Activated CD4-positive, alpha-beta T cell treated with anti-CD3 and anti-CD28 coated beads, Interleukin-2, amount 10 ng/mL, durations not matched to agents 7 days and 5 days (primary cell): Measurements from ENCODE around the gene CSF2. TPM values are rescaled to one million over a fixed set of nuclear protein-coding genes. Genes with fewer than 3 reads are reported as not detected.

Experiments
- CTCF ChIA-PET: fragments of 350-600 bp; sonication (Branson Sonifier 250); formaldehyde crosslinking; loops from one replicate; lab custom pipeline; 2021; ENCODE audit warnings: antibody characterized with exemption; lab: Charles Lee
- POLR2A ChIA-PET: fragments of 350-600 bp; sonication (Branson Sonifier 250); formaldehyde crosslinking; loops from one replicate; lab custom pipeline; 2021; ENCODE audit warnings: antibody characterized with exemption; lab: Charles Lee
- DNase-seq: peaks from one replicate; pipeline ENCODE4 v3.0.0-alpha.2; 2020
- H3K27ac Mint-ChIP-seq: one replicate; pipeline ENCODE4 v1.8.0; 2021; ENCODE audit warnings: mild to moderate bottlenecking, moderate library complexity, mixed read lengths
- H3K27me3 Mint-ChIP-seq: one replicate; pipeline ENCODE4 v1.8.0; 2021; ENCODE audit warnings: mixed read lengths
- H3K36me3 Mint-ChIP-seq: one replicate; pipeline ENCODE4 v1.8.0; 2021; ENCODE audit warnings: low read depth, mixed read lengths
- H3K4me1 Mint-ChIP-seq: one replicate; pipeline ENCODE4 v1.8.0; 2021; ENCODE audit warnings: mixed read lengths
- H3K4me3 Mint-ChIP-seq: one replicate; pipeline ENCODE4 v1.8.0; 2021; ENCODE audit warnings: mild to moderate bottlenecking, moderate library complexity, mixed read lengths
- H3K9me3 Mint-ChIP-seq: one replicate; pipeline ENCODE4 v1.8.0; 2021; ENCODE audit warnings: mixed read lengths
- total RNA-seq, 2 experiments: library from RNA; stranded (reverse); gene quantifications; one replicate each; pipeline ENCODE4 v1.2.3, GENCODE V29; 2021

CSF2 gene
- total RNA-seq, 2 experiments from 2014 or later = 2.9 to 4.7 TPM

DNA sequence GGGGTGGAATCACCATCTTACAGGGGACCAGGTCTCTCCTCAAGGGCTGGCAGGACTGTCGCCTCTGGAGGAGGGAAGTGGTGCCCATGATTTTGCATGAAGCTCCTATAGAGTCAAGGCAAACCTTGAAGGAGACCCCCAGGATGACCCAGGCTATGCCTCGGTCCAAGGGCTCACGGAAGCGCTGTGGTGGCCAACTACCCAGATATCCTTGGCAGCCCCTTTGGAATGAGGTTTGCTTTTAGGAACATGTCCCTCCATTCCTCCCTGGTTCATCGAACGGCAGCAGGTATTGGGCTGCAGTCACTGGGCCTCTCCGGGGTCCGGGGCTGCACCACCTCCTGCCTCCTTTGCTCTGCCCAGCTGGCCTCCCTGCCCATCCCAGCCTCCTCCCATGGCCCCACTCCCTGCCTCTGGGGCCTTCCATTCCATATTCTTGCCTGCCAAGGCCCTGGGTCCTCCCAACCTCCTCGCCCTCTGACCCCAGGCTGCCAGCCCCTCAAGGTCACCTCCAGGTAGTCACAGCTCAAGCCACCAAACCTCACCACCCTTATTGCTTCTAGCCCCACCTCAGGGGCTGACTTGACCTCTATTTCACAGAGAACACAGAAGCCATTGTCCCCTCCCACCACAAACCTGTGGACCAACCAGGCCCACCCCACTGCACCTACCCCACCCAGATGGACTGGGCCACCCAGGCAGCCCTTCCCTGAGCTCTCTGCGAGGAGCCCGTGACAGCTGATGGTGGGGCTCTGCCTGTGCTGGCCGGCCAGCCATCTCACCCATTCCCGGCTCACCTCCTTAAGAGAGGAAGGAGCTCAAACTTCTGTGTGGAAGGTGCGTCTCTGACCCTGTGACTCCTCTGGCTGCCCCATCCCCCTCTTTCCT lies 16.7 kb upstream of the CSF2 start:
- no peaks in the 10 kb centered on the region for H3K36me3 Mint-ChIP-seq
- H3K4me3 Mint-ChIP-seq = no peak overlapping the region
- H3K27ac Mint-ChIP-seq = no peak overlapping the region
- peaks cover 60% of the 10 kb centered on the region for H3K4me1 Mint-ChIP-seq
- DNase-seq = no peak
- H3K27me3 Mint-ChIP-seq = peaks cover 19% of the 10 kb centered on the region
- ChIA-PET POLR2A (no interaction called here), CTCF (interaction anchor here (0.6 to 4.3 kb wide), 8 partner anchors 9 to 771 kb away, joined by 3 to 14 read pairs (median 4); no protein-coding TSS in a partner anchor)
- H3K9me3 Mint-ChIP-seq = no peaks in the 10 kb centered on the region

DNA sequence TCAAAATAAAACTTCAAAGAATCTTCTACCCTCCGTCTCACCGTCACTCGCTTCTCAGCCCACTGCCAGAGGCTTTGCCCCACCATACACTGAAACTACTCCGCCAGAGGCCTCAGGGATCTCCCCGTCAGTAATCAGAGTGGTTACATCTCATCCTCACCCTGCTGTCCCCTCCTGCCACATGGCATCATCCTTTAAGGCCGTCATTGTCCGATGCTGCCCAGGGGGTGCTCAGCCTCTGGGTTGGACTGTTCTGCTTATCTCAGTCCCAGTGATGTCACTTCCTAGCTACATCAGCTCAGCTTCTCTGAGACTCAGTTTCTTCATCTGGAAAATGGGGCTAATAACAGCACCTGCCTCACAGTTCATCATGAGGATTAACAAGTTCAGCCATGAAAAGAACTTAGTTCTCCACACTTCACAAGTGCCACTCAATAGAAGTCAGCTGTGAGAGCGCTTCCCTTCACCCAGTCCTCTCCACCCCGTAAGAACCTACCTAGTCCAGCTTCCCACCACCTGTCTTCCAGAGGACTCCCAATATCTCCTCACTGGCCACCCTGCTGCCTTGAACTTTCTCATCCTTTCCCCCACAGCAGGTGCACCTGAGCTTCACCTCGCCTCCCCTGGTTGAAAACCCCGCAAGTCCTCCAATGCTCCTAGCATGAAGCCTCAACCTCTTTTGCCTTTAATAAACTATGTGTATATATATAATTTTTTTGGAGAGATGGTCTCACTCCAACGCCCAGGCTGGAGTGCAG lies 15.9 kb upstream of the CSF2 start:
- CTCF ChIA-PET = interaction anchor here (0.6 to 4.3 kb wide), 7 partner anchors 8 to 772 kb away, joined by 3 to 14 read pairs (median 3); no protein-coding TSS in a partner anchor
- no peak for DNase-seq
- H3K4me3 Mint-ChIP-seq = no peak overlapping the region
- H3K36me3 Mint-ChIP-seq = no peaks in the 10 kb centered on the region
- peaks cover 60% of the 10 kb centered on the region for H3K4me1 Mint-ChIP-seq
- H3K9me3 Mint-ChIP-seq = no peaks in the 10 kb centered on the region
- H3K27ac Mint-ChIP-seq = no peak overlapping the region
- H3K27me3 Mint-ChIP-seq = peaks cover 13% of the 10 kb centered on the region
- POLR2A ChIA-PET = no interaction called here

DNA sequence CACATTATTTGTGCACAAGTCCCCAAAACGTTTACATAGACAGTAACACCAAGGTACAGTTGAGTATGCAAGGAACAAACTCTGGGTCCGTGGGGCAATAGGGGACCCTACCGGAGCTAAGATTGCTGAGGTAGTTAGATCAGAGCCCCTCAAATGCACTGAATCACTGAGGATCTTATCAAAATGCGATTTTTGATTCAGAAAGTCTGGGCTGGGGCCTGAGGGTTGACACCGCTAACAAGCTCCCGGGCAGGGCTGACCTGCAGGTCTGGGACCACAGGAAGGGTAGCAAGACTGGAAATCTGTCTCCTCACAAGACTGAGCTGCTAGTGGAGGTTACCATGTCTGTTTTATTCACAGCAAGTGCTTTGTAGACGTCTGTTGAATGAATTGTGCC lies 14.9 kb upstream of the CSF2 start:
- no peak for DNase-seq
- H3K4me1 Mint-ChIP-seq = peaks cover 69% of the 10 kb centered on the region
- POLR2A ChIA-PET = interaction anchor here (0.6 kb wide), 1 partner anchor 50 kb away, joined by 3 read pairs; no protein-coding TSS in a partner anchor

DNA sequence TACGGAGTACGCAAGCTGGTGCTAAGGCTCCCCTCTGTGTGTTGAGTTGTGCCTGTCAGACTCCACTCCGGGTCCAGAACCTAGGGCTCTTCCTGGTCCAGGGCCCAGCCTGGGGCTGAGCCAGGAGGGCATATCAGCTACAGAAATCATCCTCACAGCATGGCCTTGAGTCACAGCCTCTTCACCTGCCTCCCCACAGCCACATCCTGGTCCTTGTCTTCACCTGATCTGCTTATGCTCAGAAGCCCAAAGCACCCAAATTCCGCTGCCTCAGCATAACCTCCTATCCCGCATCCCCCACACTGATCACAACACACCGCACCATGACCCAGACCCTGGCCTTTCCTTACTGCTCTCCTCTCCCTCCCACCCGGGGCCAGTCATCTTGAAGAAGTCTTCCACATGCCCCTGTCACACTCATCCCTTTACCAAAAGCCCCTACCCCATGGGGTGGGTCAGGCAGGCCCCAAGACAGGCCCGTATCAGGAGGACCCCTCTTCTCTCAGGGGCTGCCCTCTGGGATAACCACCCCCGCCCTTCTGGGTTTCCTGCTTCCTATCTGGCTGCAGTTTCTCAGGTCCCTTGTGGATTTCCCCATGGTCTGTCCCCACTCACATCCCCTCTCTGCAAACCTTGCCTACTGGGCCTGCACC lies 14.4 kb upstream of the CSF2 start:
- Mint-ChIP-seq H3K4me1 (peaks cover 71% of the 10 kb centered on the region), H3K4me3 (no peak overlapping the region), H3K27me3 (peaks cover 6% of the 10 kb centered on the region), H3K9me3 (no peaks in the 10 kb centered on the region), H3K36me3 (no peaks in the 10 kb centered on the region), H3K27ac (no peak overlapping the region)
- ChIA-PET POLR2A (no interaction called here), CTCF (interaction anchor here (0.6 to 4.3 kb wide), 4 partner anchors 10 to 470 kb away, joined by 3 to 14 read pairs (median 4); no protein-coding TSS in a partner anchor)
- peak; percentile 39 for DNase-seq

More for the DNA sequence above, 14.9 kb upstream of the CSF2 start:
- Mint-ChIP-seq H3K4me3 (no peak overlapping the region), H3K9me3 (no peaks in the 10 kb centered on the region), H3K27ac (no peak overlapping the region), H3K27me3 (peaks cover 6% of the 10 kb centered on the region), H3K36me3 (no peaks in the 10 kb centered on the region)
- CTCF ChIA-PET = interaction anchor here (0.6 to 4.3 kb wide), 4 partner anchors 9 to 469 kb away, joined by 3 to 14 read pairs (median 4); no protein-coding TSS in a partner anchor

DNA sequence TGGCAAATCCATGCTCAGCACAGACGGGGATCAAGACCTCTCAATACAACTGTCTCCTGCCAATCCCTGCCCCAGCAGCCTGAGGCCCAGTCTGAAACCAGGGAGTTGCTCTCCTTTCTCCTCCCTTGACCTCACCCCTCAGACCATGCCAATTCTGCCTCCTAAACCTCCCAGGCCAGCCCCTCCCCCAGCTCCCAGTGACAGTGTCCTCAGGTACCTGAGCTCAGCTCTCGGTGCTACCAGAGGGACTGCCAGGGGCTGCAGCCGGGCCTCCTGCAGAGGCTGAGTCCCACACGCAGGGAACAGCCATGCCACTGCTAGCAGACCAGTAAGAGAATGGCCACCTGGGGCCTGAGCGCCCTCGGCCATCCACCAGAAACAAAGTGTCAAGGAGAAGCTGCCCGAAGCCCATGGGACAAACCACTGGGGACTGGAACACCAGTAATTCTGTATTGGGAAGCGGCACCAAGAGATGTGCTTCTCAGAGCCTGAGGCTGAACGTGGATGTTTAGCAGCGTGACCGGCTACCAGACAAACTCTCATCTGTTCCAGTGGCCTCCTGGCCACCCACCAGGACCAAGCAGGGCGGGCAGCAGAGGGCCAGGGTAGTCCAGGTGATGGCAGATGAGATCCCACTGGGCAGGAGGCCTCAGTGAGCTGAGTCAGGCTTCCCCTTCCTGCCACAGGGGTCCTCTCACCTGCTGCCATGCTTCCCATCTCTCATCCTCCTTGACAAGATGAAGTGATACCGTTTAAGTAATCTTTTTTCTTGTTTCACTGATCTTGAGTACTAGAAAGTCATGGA lies 13.7 kb upstream of the CSF2 start:
- POLR2A ChIA-PET = no interaction called here

DNA sequence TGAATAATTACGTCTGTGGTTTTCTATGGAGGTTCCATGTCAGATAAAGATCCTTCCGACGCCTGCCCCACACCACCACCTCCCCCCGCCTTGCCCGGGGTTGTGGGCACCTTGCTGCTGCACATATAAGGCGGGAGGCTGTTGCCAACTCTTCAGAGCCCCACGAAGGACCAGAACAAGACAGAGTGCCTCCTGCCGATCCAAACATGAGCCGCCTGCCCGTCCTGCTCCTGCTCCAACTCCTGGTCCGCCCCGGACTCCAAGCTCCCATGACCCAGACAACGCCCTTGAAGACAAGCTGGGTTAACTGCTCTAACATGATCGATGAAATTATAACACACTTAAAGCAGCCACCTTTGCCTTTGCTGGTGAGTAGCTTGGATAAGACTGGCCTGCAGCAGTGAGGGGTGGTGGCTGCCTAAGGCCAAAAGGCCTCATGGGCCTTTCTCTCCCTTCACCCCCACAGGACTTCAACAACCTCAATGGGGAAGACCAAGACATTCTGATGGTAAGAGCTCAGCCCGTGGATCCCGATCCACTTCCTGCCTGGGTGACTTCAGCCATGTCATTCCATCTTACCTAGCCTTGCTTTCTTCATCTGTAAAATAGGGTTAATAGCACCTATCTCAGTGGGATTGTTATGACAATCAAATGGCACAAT lies 13.0 kb upstream of the CSF2 start, which contains the start of gene IL3:
Gene IL3, plus strand, starts transcription at position 155 of the 661 bp plus-strand sequence. Its CDS starts 52 bp downstream, at position 207.
- no peak for DNase-seq
- peak within 1 kb of the TSS; percentile 25 for H3K27ac Mint-ChIP-seq
- no peak within 1 kb of the TSS for H3K4me3 Mint-ChIP-seq
- CTCF ChIA-PET = interaction anchor here (1.2 to 4.3 kb wide), 6 partner anchors 14 to 471 kb away, joined by 3 to 14 read pairs (median 4); no protein-coding TSS in a partner anchor
- POLR2A ChIA-PET = no interaction called here
- peaks cover 69% of the 10 kb centered on the region for H3K4me1 Mint-ChIP-seq
- H3K27me3 Mint-ChIP-seq = peaks cover 3% of the 10 kb centered on the region
- H3K9me3 Mint-ChIP-seq = no peaks in the 10 kb centered on the region
- H3K36me3 Mint-ChIP-seq = no peaks in the 10 kb centered on the region

More for the DNA sequence above, 13.7 kb upstream of the CSF2 start:
- Mint-ChIP-seq H3K27ac (peak overlapping the region; percentile 25), H3K4me3 (no peak overlapping the region), H3K4me1 (peaks cover 69% of the 10 kb centered on the region), H3K27me3 (peaks cover 3% of the 10 kb centered on the region), H3K9me3 (no peaks in the 10 kb centered on the region), H3K36me3 (no peaks in the 10 kb centered on the region)
- CTCF ChIA-PET = interaction anchor here (0.7 to 4.3 kb wide), 4 partner anchors 53 to 1916 kb away, joined by 3 to 14 read pairs (median 6); no protein-coding TSS in a partner anchor
- DNase-seq = no peak

DNA sequence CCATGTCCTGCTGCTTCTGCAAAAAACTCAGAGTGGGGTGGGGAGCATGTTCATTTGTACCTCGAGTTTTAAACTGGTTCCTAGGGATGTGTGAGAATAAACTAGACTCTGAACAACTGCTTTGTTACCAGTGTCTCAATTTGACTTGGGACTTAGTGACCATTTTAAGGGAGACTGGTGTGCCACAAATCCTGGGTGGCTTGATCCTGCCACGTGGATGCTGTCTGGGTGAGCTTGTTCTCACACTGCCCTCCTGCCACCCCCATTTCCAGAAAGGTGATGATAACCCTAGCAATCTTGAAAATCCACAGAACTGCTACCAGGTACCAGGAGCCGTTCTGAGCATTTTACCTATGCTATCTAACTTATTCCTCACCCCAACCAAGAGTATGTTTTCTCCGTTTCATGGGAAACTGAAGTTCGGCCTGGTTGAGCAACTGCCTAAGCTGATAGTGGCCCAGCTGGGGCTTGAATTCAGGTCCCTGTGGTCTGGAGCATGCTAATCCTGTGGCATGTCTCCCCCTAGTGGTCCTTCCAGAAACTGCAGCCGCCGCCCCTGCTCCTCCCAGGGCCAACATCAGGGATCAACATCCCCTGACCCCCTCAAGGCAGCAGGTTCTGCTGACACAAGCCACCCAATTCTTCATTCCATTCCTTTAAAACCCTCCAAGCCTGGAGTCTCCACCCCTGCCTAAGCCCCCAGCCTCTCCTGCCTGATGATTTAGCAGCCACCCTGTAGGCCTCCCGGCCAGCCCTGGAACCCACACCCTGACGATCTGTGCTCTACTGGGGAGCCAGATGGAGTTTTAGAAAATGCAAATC lies 10.3 kb upstream of the CSF2 start:
- Mint-ChIP-seq H3K27ac (peak overlapping the region; percentile 63), H3K9me3 (no peaks in the 10 kb centered on the region), H3K4me1 (peaks cover 51% of the 10 kb centered on the region), H3K36me3 (no peaks in the 10 kb centered on the region), H3K4me3 (no peak overlapping the region), H3K27me3 (no peaks in the 10 kb centered on the region)
- ChIA-PET POLR2A (no interaction called here), CTCF (interaction anchor here (0.6 to 1.9 kb wide), 25 partner anchors 8 to 531 kb away, joined by 3 to 8 read pairs (median 3); partner anchors contain the start of gene SLC22A5)
- peak; percentile 81 for DNase-seq

DNA sequence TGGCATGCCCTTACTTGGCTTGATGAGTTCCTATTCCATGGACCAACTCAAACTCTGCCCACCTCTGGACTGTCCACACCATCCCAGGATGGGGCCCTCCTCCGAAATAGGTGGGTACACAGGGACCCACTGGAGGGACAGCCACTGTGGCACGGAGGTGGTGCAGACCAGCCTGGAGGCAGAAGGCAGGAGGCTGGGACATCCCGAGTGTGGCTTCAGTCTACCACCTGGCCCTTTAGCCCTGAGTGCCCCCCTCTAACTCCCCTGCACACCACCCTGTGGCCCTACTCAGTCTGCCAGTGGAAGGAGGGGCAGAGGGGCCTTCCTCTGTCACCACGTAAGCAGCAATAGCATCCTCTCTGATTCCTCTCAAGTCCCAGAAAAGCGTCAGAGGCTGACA lies 9.4 kb upstream of the CSF2 start:
- peaks cover 43% of the 10 kb centered on the region for H3K4me1 Mint-ChIP-seq
- no peak overlapping the region for H3K27ac Mint-ChIP-seq
- H3K9me3 Mint-ChIP-seq = no peaks in the 10 kb centered on the region
- no peaks in the 10 kb centered on the region for H3K36me3 Mint-ChIP-seq
- no peak overlapping the region for H3K4me3 Mint-ChIP-seq
- ChIA-PET CTCF (interaction anchor here (0.9 to 2.2 kb wide), 13 partner anchors 8 to 477 kb away, joined by 3 to 8 read pairs (median 4); partner anchors contain the start of gene CSF2), POLR2A (no interaction called here)
- no peaks in the 10 kb centered on the region for H3K27me3 Mint-ChIP-seq
- no peak for DNase-seq

DNA sequence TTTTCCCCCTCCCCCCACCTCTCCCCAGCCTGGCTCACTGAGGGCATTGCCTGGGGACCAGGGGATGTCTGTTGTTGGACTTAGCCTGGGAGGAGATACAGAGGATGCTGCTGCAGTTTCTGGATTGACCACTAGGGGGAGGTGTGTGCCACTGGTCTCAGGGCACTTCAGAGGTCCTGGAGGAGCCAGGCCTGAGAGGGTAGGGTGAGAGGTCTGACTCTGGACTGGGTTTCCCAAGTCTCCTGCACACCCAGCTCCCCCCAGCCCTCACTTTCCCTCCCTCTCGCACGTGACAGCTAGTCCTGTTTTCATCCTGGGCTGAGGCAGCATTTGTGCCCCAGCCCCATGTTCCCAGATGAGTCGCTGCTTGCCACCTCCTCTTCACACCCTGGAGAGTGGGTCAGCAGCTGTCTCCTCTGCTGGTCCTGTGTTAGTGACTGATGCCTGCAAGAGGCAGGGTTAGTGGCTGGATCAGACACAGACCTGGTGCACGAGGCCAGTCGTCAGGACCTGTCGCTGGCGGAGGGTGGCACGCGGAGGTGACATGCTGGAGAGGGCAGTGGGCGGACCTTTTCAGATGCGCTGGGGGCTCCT lies 8.8 kb upstream of the CSF2 start:
- Mint-ChIP-seq H3K27ac (peak overlapping the region; percentile 80), H3K4me3 (no peak overlapping the region), H3K36me3 (no peaks in the 10 kb centered on the region), H3K27me3 (no peaks in the 10 kb centered on the region), H3K4me1 (peaks cover 36% of the 10 kb centered on the region), H3K9me3 (no peaks in the 10 kb centered on the region)
- DNase-seq = peak; percentile 83
- ChIA-PET POLR2A (no interaction called here), CTCF (interaction anchor here (0.7 to 2.2 kb wide), 13 partner anchors 9 to 476 kb away, joined by 3 to 8 read pairs (median 4); partner anchors contain the start of gene CSF2)

DNA sequence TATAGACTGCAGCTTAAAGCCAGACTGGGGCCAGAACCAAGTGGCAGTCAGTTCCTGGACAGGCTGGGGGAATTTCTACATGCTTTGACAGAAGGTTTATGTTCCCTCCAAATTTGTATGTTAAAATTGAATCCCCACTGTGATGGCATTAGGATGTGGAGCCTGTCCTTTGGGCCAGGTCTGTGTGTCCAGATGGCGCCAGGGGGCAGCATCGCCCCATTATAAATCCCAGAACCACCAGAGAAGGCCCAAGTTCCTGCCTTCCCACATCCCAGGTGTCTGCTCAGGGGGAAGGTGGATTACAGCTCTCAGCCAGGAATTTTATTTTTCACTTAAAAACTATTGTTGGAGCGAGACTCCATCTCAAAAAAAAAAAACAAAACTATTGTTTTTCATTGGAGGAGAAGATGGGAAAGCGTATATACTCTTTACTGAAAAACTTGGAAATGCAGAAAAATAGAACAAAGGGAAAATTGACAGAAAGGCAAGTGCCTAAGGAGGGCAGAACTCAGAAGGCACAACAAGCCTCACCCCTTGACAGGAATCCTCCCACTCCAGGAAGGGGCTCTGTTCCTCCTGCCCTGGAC lies 8.1 kb upstream of the CSF2 start:
- H3K4me3 Mint-ChIP-seq = no peak overlapping the region
- H3K4me1 Mint-ChIP-seq = peaks cover 36% of the 10 kb centered on the region
- CTCF ChIA-PET = interaction anchor here (0.7 to 2.2 kb wide), 14 partner anchors 9 to 476 kb away, joined by 3 to 8 read pairs (median 4); partner anchors contain the start of gene CSF2
- no peaks in the 10 kb centered on the region for H3K9me3 Mint-ChIP-seq
- POLR2A ChIA-PET = no interaction called here
- no peaks in the 10 kb centered on the region for H3K27me3 Mint-ChIP-seq
- no peaks in the 10 kb centered on the region for H3K36me3 Mint-ChIP-seq
- peak; percentile 55 for DNase-seq
- no peak overlapping the region for H3K27ac Mint-ChIP-seq
